Activated CD4-positive, CD25-positive, alpha-beta regulatory T cell treated with anti-CD3 and anti-CD28 coated beads, Interleukin-2, amount 50 U/mL, for 72 hours (primary cell): ENCODE measurements around the gene HIPK4.
"Not testable (repeated sequence)": the region's sequence is repeated elsewhere in the genome, so short reads cannot be mapped to it uniquely, and the experiment has no call there.

Experiments
- DNase-seq: peaks from one replicate; pipeline ENCODE4 v3.0.0; 2021

The HIPK4 gene

GRCh38 chr19:40390084-40390742 is at the start of gene HIPK4:
Gene HIPK4, minus strand, starts transcription at chr19:40390181. Its CDS starts 279 bp downstream, at chr19:40389902.
- DNase-seq: no peak

GRCh38 chr19:40438284-40438683 is 48.3 kb upstream of the HIPK4 start:
- DNase-seq: no peak

GRCh38 chr19:40433391-40434216 is 43.6 kb upstream of the HIPK4 start:
- DNase-seq: peak; percentile 64

GRCh38 chr19:40432760-40433159 is 42.8 kb upstream of the HIPK4 start:
- not testable (repeated sequence) for DNase-seq

- no peak for DNase-seq
These were observed 41.7 kb upstream of the HIPK4 start for GRCh38 chr19:40431698-40432097.

- DNase-seq: not testable (repeated sequence)
These were observed 40.3 kb upstream of the HIPK4 start for GRCh38 chr19:40430242-40430641.

- not testable (repeated sequence) for DNase-seq
These were observed 38.2 kb upstream of the HIPK4 start for GRCh38 chr19:40428197-40428596.

GRCh38 chr19:40425450-40426287 is 35.7 kb upstream of the HIPK4 start, which contains the start of gene SERTAD1:
Gene SERTAD1, minus strand, starts transcription at chr19:40425992. Its CDS starts 2,446 bp downstream, at chr19:40423546.
- DNase-seq: peak; percentile 100

GRCh38 chr19:40424637-40425449 is 34.9 kb upstream of the HIPK4 start:
- DNase-seq: no peak

GRCh38 chr19:40423938-40424337 is 34.0 kb upstream of the HIPK4 start:
- no peak for DNase-seq

GRCh38 chr19:40422748-40423566 is 33.0 kb upstream of the HIPK4 start:
- DNase-seq: no peak

GRCh38 chr19:40421993-40422747 is 32.2 kb upstream of the HIPK4 start:
- no peak for DNase-seq

GRCh38 chr19:40420766-40421765 is 31.1 kb upstream of the HIPK4 start:
- peak; percentile 84 for DNase-seq

GRCh38 chr19:40420451-40420765 is 30.4 kb upstream of the HIPK4 start:
- no peak for DNase-seq

- no peak for DNase-seq
These were observed 29.8 kb upstream of the HIPK4 start for GRCh38 chr19:40419780-40420179.

GRCh38 chr19:40419066-40419612 is 29.2 kb upstream of the HIPK4 start:
- no peak for DNase-seq

- DNase-seq: no peak
These were observed 28.1 kb upstream of the HIPK4 start for GRCh38 chr19:40418040-40418439.

GRCh38 chr19:40417643-40417981 is 27.6 kb upstream of the HIPK4 start:
- no peak for DNase-seq

- no peak for DNase-seq
These were observed 27.1 kb upstream of the HIPK4 start for GRCh38 chr19:40416918-40417642.
